Ovary (tissue), 3 donors: ENCODE measurements around the gene HDDC3.

Experiments used
- CTCF ChIP-seq, 3 donors: fragments of 450-650 bp in 2 of 3; fragments of 200-600 bp in 1 of 3; IDR thresholded peaks; one replicate each; pipeline versions ENCODE4 v1.5.1 to v1.8.0; 2016 to 2022; ENCODE audit warnings: antibody characterized with exemption in 3 of 3, mild to moderate bottlenecking in 1 of 3
- POLR2A ChIP-seq: fragments of 450-650 bp; IDR thresholded peaks from one replicate; pipeline ENCODE4 v1.6.1; 2017; ENCODE audit warnings: antibody characterized with exemption, mild to moderate bottlenecking, moderate library complexity
- donor health status: DM: no; HTN: no; CAD: no.

GRCh38 chr15:90960298-90961091, 28.1 kb upstream of the HDDC3 start:
- TF ChIP-seq CTCF (IDR thresholded peaks at IDR 0.05): no peak
- no peak for TF ChIP-seq POLR2A
